IPS-18a (cell line): ENCODE measurements around the gene RPL29.

Experiments used
- H3K27ac ChIP-seq: one replicate; pipeline ENCODE4 v1.5.1; 2013; ENCODE audit warnings: low read length
- H3K27me3 ChIP-seq: one replicate; pipeline ENCODE4 v1.6.1; 2013; ENCODE audit warnings: mild to moderate bottlenecking, low read length; ENCODE audit not compliant: control insufficient read depth, insufficient read depth
- H3K36me3 ChIP-seq: one replicate; pipeline ENCODE4 v1.6.1; 2013; ENCODE audit warnings: low read depth, low read length; ENCODE audit not compliant: control insufficient read depth
- H3K4me1 ChIP-seq: one replicate; pipeline ENCODE4 v1.6.1; 2013; ENCODE audit warnings: low read depth, low read length; ENCODE audit not compliant: control insufficient read depth
- H3K4me3 ChIP-seq: one replicate; pipeline ENCODE4 v1.5.1; 2013; ENCODE audit warnings: low read length
- H3K9ac ChIP-seq: one replicate; pipeline ENCODE4 v1.6.1; 2013; ENCODE audit warnings: mild to moderate bottlenecking, low read length, moderate library complexity
- H3K9me3 ChIP-seq: one replicate; pipeline ENCODE4 v1.6.1; 2013; ENCODE audit warnings: low read depth, low read length; ENCODE audit not compliant: control insufficient read depth

Gene RPL29

GRCh38 chr3:52024765-52025452, 29.2 kb upstream of the RPL29 start:
- no peaks in the 10 kb centered on the region for H3K36me3 ChIP-seq
- H3K4me3 ChIP-seq, result no peak overlapping the region
- no peak overlapping the region for H3K27ac ChIP-seq

GRCh38 chr3:52023860-52024764, 28.4 kb upstream of the RPL29 start:
- Histone ChIP-seq H3K4me3 (no peak overlapping the region), H3K27ac (no peak overlapping the region), H3K9ac (no peak overlapping the region), H3K36me3 (no peaks in the 10 kb centered on the region), H3K27me3 (no peaks in the 10 kb centered on the region), H3K4me1 (no peaks in the 10 kb centered on the region), H3K9me3 (no peaks in the 10 kb centered on the region)

More at GRCh38 chr3:52024765-52025452, 29.2 kb upstream of the RPL29 start:
- Histone ChIP-seq H3K4me1 (no peaks in the 10 kb centered on the region), H3K9ac (no peak overlapping the region), H3K27me3 (no peaks in the 10 kb centered on the region), H3K9me3 (no peaks in the 10 kb centered on the region)

- H3K36me3 ChIP-seq, result no peaks in the 10 kb centered on the region
- H3K4me1 ChIP-seq, result no peaks in the 10 kb centered on the region
- no peak overlapping the region for H3K27ac ChIP-seq
- no peak overlapping the region for H3K9ac ChIP-seq
- no peaks in the 10 kb centered on the region for H3K27me3 ChIP-seq
- no peaks in the 10 kb centered on the region for H3K9me3 ChIP-seq
- no peak overlapping the region for H3K4me3 ChIP-seq
Measured at GRCh38 chr3:52023101-52023770, 27.5 kb upstream of the RPL29 start.

- Histone ChIP-seq H3K27ac (no peak overlapping the region), H3K4me3 (no peak overlapping the region), H3K9ac (no peak overlapping the region), H3K36me3 (no peaks in the 10 kb centered on the region), H3K27me3 (no peaks in the 10 kb centered on the region), H3K9me3 (no peaks in the 10 kb centered on the region), H3K4me1 (no peaks in the 10 kb centered on the region)
Measured at GRCh38 chr3:52022323-52023100, 26.8 kb upstream of the RPL29 start.

GRCh38 chr3:52021489-52022268, 26.0 kb upstream of the RPL29 start:
- Histone ChIP-seq H3K27ac (no peak overlapping the region), H3K4me1 (no peaks in the 10 kb centered on the region), H3K9me3 (no peaks in the 10 kb centered on the region), H3K4me3 (no peak overlapping the region), H3K27me3 (no peaks in the 10 kb centered on the region), H3K9ac (no peak overlapping the region), H3K36me3 (no peaks in the 10 kb centered on the region)

- Histone ChIP-seq H3K4me1 (no peaks in the 10 kb centered on the region), H3K36me3 (no peaks in the 10 kb centered on the region), H3K4me3 (no peak overlapping the region), H3K27ac (no peak overlapping the region), H3K9ac (no peak overlapping the region), H3K9me3 (no peaks in the 10 kb centered on the region), H3K27me3 (no peaks in the 10 kb centered on the region)
Measured at GRCh38 chr3:52020796-52021195, 25.1 kb upstream of the RPL29 start.

GRCh38 chr3:52019352-52020080, 23.8 kb upstream of the RPL29 start:
- no peaks in the 10 kb centered on the region for H3K27me3 ChIP-seq
- H3K4me1 ChIP-seq, result no peaks in the 10 kb centered on the region
- no peaks in the 10 kb centered on the region for H3K36me3 ChIP-seq
- H3K4me3 ChIP-seq, result no peak overlapping the region
- H3K9ac ChIP-seq, result no peak overlapping the region
- no peak overlapping the region for H3K27ac ChIP-seq
- no peaks in the 10 kb centered on the region for H3K9me3 ChIP-seq

- H3K27ac ChIP-seq, result no peak overlapping the region
- no peaks in the 10 kb centered on the region for H3K4me1 ChIP-seq
- no peak overlapping the region for H3K9ac ChIP-seq
- no peaks in the 10 kb centered on the region for H3K36me3 ChIP-seq
- no peak overlapping the region for H3K4me3 ChIP-seq
- H3K27me3 ChIP-seq, result no peaks in the 10 kb centered on the region
- no peaks in the 10 kb centered on the region for H3K9me3 ChIP-seq
Measured at GRCh38 chr3:52018319-52019000, 22.8 kb upstream of the RPL29 start.

- H3K27ac ChIP-seq, result no peak overlapping the region
- H3K4me3 ChIP-seq, result no peak overlapping the region
- H3K27me3 ChIP-seq, result no peaks in the 10 kb centered on the region
- H3K9me3 ChIP-seq, result no peaks in the 10 kb centered on the region
- H3K9ac ChIP-seq, result no peak overlapping the region
- H3K36me3 ChIP-seq, result no peaks in the 10 kb centered on the region
- no peaks in the 10 kb centered on the region for H3K4me1 ChIP-seq
Measured at GRCh38 chr3:52017586-52017985, 21.9 kb upstream of the RPL29 start.
